ENCODE measurements around the gene ARHGAP30.
"Not testable (repeated sequence)": the region's sequence is repeated elsewhere in the genome, so short reads cannot be mapped to it uniquely, and the experiment has no call there.

The ARHGAP30 gene

DNA sequence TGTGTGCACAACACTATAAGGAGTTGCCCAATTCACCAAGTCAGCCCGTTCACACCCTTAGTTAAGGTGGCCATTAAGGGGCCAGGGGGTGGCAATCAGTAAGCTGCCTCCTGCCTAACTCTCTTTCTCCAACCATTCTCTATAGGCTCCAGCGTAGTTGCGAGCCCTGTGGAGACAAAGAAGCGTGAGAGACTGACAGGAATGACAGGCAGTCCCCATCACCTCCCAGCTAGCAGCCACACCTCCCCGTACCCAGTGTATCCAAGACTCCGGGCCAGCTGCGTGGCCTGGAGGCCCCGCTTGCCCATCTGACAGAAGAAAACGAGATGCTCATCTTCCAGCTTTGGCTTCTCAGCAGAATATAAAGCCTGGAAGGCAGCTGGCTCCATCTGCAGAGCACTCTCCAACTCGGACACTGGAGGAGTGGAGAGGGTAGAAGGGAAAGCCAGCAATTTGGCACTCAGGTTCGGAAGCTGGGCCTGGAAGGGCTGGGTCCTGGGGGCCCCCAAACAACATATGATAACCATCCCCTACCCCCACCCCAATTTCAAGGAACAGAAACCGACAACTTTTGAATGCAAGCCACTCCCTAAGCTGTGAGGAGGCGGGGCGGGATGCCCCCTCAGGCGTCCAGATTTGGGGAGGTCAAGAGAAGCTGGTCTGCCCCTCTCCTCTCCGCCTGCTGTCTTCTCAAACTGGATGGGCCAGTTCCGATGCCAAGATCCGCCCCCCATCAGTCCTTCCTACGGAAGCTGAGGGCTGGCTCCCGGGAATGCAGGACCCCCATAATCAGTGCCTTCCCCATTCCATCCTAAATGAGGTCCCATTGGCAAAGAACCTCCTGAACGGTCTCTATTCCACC lies 31.8 kb downstream of the ARHGAP30 start:
- DNase-seq = no peak

DNA sequence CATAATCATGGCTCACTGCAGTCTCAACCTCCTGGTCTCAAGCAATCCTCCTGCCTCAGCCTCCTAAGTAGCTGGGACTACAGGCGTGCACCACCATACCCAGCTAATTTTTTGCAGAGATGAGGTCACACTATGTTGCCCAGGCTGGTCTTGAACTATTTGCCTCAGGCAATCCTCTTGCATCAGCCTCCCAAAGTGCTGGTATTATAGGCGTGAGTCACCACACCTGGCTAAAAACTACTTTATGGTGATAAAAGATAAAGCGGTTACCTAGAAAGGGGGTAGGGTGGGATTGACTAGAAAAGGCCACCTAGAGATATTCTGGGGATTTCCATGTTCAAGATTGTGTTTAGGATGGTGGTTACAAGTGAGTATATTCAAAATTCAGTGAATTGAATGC lies 35.9 kb downstream of the ARHGAP30 start:
- DNase-seq = no peak

- no peak for DNase-seq
These were observed 37.3 kb downstream of the ARHGAP30 start for GRCh38 chr1:161032409-161032808.

DNA sequence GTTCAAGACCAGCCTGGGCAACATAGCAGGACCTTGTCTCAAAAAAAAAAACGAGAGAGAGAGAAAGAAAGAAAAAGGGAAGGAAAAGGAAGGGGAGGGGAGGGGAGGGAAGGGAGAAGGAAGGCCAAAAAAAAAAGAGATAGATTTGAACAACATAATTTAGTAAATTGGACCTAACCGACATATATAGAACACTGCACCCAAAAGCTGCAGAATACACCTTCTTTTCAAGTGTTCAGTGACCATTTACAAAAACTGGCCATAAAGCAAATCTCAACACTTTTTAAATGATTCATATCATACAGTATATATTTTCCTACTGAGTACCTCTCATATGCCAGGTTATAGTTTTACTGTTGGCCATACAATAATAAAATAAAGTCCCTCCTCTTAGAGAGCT lies 37.8 kb downstream of the ARHGAP30 start:
- DNase-seq = no peak

GRCh38 chr1:161029466-161029865 lies 40.2 kb downstream of the ARHGAP30 start:
- not testable (repeated sequence) for DNase-seq

DNA sequence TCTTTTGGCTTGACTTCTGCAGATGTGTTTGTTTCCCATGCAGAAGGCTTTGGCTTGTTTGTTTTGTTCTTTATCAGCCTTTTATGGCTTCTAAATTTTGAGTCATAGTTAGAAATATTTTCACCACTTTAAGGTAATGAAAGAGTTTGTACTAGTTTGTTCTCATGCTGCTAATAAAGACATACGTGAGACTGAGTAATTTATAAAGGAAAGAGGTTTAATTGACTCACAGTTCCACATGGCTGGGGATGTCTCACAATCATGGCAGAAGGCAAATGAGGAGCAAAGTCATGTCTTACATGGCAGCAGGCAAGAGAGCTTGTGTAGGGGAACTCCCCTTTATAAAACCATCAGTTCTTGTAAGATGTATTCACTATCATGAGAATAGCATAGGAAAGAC lies 42.7 kb downstream of the ARHGAP30 start:
- DNase-seq = not testable (repeated sequence)

DNA sequence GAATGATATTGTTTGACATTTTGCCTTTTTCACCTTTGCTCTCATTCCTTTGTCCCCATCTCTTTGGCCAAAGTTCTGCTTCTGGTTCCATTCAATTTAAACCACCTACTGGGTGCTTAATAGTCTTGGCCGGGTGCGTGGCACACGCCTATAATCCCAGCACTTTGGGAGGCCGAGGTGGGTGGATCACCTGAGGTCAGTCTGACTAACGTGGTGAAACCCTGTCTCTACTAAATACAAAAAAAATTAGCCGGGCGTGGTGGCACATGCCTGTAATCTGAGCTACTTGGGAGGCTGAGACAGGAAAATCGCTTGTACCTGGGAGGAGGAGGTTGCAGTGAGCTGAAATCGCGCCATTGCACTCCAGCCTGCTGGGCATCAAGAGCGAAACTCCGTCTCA lies 47.3 kb downstream of the ARHGAP30 start:
- not testable (repeated sequence) for DNase-seq

GRCh38 chr1:161021970-161022353 lies 47.7 kb downstream of the ARHGAP30 start:
- DNase-seq = no peak

GRCh38 chr1:161021165-161021969 lies 48.3 kb downstream of the ARHGAP30 start:
- DNase-seq = peak; percentile 87 to 94 (median 90)

DNA sequence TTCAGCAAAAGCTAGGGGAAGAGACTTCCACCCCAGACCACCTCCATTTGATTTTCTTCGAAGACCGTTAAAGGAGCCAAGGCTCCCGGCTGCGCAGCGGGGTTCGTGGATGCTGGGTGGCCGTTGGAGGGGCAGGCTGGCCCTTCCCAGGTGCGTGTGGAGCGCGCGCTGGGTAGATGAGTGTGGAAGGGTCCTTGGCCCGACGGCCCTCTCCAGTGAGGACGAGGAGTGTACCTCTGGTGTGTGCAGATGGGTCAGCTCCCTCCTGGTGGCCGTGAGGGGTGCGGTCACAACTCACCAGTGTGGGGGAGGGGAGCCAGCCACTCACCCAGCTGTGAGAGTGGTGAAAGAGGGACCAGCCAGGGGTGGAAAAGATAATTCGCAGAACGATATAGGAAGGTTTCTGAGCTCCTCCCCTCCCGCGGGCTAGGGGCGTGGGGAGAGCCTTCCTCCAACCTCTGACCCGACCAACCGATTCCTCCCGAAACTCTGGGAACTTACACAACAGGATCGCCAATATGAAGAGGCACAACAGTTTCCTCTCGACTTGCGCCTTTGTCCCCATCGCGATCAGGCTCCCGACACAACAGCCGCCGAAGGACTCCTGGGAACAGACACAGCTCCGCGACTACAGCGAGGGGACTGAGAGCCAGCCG lies 49.1 kb downstream of the ARHGAP30 start, which contains the start of gene F11R:
Gene F11R, minus strand, starts transcription at position 644 of the 656 bp plus-strand sequence. Its CDS starts 79 bp downstream, at position 565.
- DNase-seq = peak in 5 of 6 experiments; percentile 15 to 69 (median 55)

GRCh38 chr1:161019751-161020495 lies 49.8 kb downstream of the ARHGAP30 start:
- peak in 2 of 6 experiments; percentile 11 to 36 for DNase-seq

- not testable (repeated sequence) for DNase-seq
These were observed 50.5 kb downstream of the ARHGAP30 start for GRCh38 chr1:161019111-161019660.

- no peak for DNase-seq
These were observed 51.1 kb downstream of the ARHGAP30 start for GRCh38 chr1:161018631-161018930.

DNA sequence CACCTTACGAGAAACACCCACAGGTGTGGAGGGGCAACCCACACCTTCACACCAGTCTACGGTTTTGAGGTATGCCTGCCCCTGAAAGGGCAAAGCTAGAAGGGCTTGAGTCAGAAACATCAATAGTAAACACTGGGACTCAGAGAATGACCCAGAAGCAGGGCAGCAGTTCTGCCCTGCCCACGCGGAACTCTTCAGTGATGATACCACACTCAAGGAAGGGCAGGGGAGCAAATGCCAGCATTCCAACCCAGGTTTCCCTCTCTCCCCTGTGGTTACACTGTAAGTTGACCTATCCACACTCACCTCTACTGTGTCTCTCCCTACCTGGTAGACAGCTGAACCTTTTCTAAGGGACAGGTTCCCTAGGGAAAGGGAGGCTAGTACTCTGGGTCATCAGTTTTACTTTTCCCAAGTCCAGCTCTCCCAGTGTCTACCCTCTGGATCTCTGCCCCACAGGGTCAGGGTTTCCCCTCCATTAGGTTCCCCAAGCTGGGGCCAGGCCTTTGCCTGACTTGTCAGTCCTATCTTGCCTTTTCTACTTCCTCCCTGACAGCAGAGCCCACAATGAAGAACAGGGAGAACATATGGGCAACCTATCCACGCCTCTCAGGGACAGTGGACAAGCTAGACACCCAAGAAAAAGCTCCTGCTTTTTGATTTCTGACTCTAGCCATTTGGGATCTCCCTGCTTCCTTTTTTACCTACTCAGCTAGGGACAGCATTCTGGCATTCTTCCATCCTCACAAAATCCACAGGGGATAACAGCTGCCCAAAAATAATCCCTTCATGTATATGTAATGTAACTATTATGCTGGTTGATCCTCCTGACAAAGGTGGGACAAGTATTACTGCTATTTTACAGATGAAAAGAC lies 51.7 kb downstream of the ARHGAP30 start:
- DNase-seq = no peak

- not testable (repeated sequence) for DNase-seq
These were observed 52.5 kb downstream of the ARHGAP30 start for GRCh38 chr1:161017181-161017580.

GRCh38 chr1:161016683-161017082 lies 53.0 kb downstream of the ARHGAP30 start:
- DNase-seq = not testable (repeated sequence)

GRCh38 chr1:161013488-161014230 lies 56.0 kb downstream of the ARHGAP30 start:
- peak; percentile 16 to 57 (median 48) for DNase-seq

DNA sequence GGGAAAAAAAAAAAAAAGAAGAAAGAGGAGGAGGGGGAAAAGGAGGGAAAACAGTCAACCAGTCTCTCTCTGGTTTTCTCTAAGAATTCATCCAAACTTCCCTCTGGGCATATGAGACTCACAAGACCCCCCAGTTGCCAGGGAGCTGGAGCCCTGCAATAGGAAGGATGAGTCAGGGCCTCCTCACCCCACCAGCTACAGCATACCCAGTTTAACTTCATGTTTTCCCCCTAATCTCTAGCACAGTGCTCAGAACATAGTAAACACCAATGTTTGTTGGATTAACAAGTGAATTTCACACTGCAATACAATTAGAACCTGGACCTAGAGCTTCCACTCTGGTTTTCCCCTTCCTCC lies 56.6 kb downstream of the ARHGAP30 start:
- no peak for DNase-seq

DNA sequence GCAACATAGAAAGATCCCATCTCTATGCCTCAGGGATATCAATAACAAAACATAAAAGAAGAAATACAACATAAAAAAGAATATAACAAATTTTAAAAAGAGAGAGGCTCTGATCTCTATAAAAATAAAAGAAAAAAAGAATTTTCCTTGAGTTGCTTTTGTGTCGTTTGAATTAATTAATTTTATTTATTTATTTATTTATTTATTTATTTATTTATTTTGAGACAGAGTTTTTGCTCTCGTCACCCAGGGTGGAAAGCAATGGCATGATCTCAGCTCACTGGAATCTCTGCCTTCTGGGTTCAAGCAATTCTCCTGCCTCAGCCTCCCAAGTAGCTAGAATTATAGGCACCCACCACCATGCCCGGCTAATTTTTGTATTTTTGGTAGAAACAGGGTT lies 57.3 kb downstream of the ARHGAP30 start:
- no peak for DNase-seq

GRCh38 chr1:161009602-161010211 lies 60.0 kb downstream of the ARHGAP30 start:
- no peak for DNase-seq
